ENCODE measurements around the gene RICTOR. TPM values are rescaled to one million over a fixed set of nuclear protein-coding genes. Genes with fewer than 3 reads are reported as not detected.
A peak's percentile ranks its signal among the peaks of the same experiment; 100 is the strongest.

RICTOR gene
- total and polyA plus RNA-seq, 4 donors: 4.9 to 102 (median 19.7) TPM

- no peak for ATAC-seq (ENCODE audit: insufficient read depth, low FRiP score)
- no peak for DNase-seq
- Histone ChIP-seq H3K9me3 (ENCODE audit: control insufficient read depth in 4 of 4, insufficient read depth in 3 of 4, low read length in 3 of 4) (no peaks in the 10 kb centered on the region), H3K9ac (ENCODE audit: insufficient read depth in 1 of 2, low read length in 2 of 2) (peak overlapping the region; percentile 82 to 93), H3K27me3 (ENCODE audit: control insufficient read depth in 3 of 3, insufficient read depth in 3 of 3, low read length in 2 of 3) (peaks cover 0 to 21% (median 16%) of the 10 kb centered on the region in 3 donors), H3K4me3 (peak overlapping the region; percentile 98), H3K27ac (ENCODE audit: low read depth in 1 of 2, low read length in 1 of 2) (peak overlapping the region; percentile 98 to 100), H3K4me1 (ENCODE audit: control insufficient read depth in 5 of 5, insufficient read depth in 5 of 5, low read length in 5 of 5) (peaks cover 0 to 22% (median 11%) of the 10 kb centered on the region in 5 donors), H3K36me3 (ENCODE audit: control insufficient read depth in 4 of 4, insufficient read depth in 4 of 4, low read length in 4 of 4) (no peaks in the 10 kb centered on the region)
- 0 to 1% methylated on average over 23 to 29 of the region's 29 CpGs for WGBS, 2 donors
- TF ChIP-seq CTCF (IDR thresholded peaks at IDR 0.05; ENCODE audit: control extremely low read depth, extremely low read depth): no peak
These were observed 507 bp downstream of the RICTOR start for GRCh38 chr5:39073767-39074016.

- Histone ChIP-seq H3K9me3 (ENCODE audit: control insufficient read depth in 4 of 4, insufficient read depth in 3 of 4, low read length in 3 of 4) (no peaks in the 10 kb centered on the region), H3K36me3 (ENCODE audit: control insufficient read depth in 4 of 4, insufficient read depth in 4 of 4, low read length in 4 of 4) (no peaks in the 10 kb centered on the region), H3K4me1 (ENCODE audit: control insufficient read depth in 5 of 5, insufficient read depth in 5 of 5, low read length in 5 of 5) (peaks cover 0 to 22% (median 11%) of the 10 kb centered on the region in 5 donors), H3K27ac (ENCODE audit: low read depth in 1 of 2, low read length in 1 of 2) (peak overlapping the region; percentile 98 to 100), H3K4me3 (peak overlapping the region; percentile 98), H3K27me3 (ENCODE audit: control insufficient read depth in 3 of 3, insufficient read depth in 3 of 3, low read length in 2 of 3) (peaks cover 0 to 17% (median 15%) of the 10 kb centered on the region in 3 donors), H3K9ac (ENCODE audit: insufficient read depth in 1 of 2, low read length in 2 of 2) (peak overlapping the region; percentile 82 to 93)
- peak; percentile 58 to 62 (median 60) for DNase-seq
- ATAC-seq (ENCODE audit: insufficient read depth, low FRiP score): no peak
- 3% methylated on average over 27 of the region's 27 CpGs for WGBS, 2 donors
- TF ChIP-seq CTCF (IDR thresholded peaks at IDR 0.05; ENCODE audit: control extremely low read depth, extremely low read depth): no peak
These were observed 1.1 kb downstream of the RICTOR start for GRCh38 chr5:39072925-39073766.

- Histone ChIP-seq H3K27ac (ENCODE audit: low read depth in 1 of 2, low read length in 1 of 2) (no peak overlapping the region), H3K36me3 (ENCODE audit: control insufficient read depth in 4 of 4, insufficient read depth in 4 of 4, low read length in 4 of 4) (peaks cover 0 to 7% (median 5%) of the 10 kb centered on the region in 4 donors), H3K27me3 (ENCODE audit: control insufficient read depth in 3 of 3, insufficient read depth in 3 of 3, low read length in 2 of 3) (no peaks in the 10 kb centered on the region), H3K9me3 (ENCODE audit: control insufficient read depth in 4 of 4, insufficient read depth in 3 of 4, low read length in 3 of 4) (peaks cover 0 to 3% (median 0%) of the 10 kb centered on the region in 4 donors), H3K4me1 (ENCODE audit: control insufficient read depth in 5 of 5, insufficient read depth in 5 of 5, low read length in 5 of 5) (peaks cover 5 to 25% (median 6%) of the 10 kb centered on the region in 5 donors), H3K4me3 (no peak overlapping the region), H3K9ac (ENCODE audit: insufficient read depth in 1 of 2, low read length in 2 of 2) (no peak overlapping the region)
- DNase-seq: peak in 1 of 3 donors; percentile 49
- WGBS, 2 donors: 76 to 94% methylated on average over 3 of the region's 3 CpGs
- ATAC-seq (ENCODE audit: insufficient read depth, low FRiP score): no peak
- TF ChIP-seq CTCF (IDR thresholded peaks at IDR 0.05; ENCODE audit: control extremely low read depth, extremely low read depth): no peak
These were observed 6.1 kb downstream of the RICTOR start for GRCh38 chr5:39068099-39068498.
